H1 (cell line): ENCODE data around the gene GCNA. TPM values are rescaled to one million over a fixed set of nuclear protein-coding genes. Genes with fewer than 3 reads are reported as not detected.

Experiments
- CTCF ChIA-PET: fragments of 300-600 bp; sonication (Branson Sonifier 250); formaldehyde crosslinking; loops from one replicate; lab custom pipeline; 2021; ENCODE audit not compliant: partially characterized antibody; lab: Charles Lee
- POLR2A ChIA-PET: fragments of 300-600 bp; sonication (Branson Sonifier 250); formaldehyde crosslinking; loops from one replicate; lab custom pipeline; 2021; ENCODE audit warnings: inconsistent platforms; ENCODE audit not compliant: partially characterized antibody; lab: Charles Lee
- DNase-seq, 2 experiments: peaks; one replicate each; pipeline versions ENCODE4 v3.0.0 to v3.0.0-alpha.2; 2010 to 2022; ENCODE audit warnings: low spot score in 2 of 2, low read depth in 1 of 2, mixed read lengths in 1 of 2
- FAIRE-seq: peaks from 2 replicates; lab custom pipeline; 2011; peaks lifted over from hg19 to GRCh38; lab: Jason Lieb, UNC
- H2AFZ ChIP-seq: 2 replicates; pipeline ENCODE4 v1.8.1; 2012; ENCODE audit warnings: low read length, inconsistent platforms
- H2AK5ac ChIP-seq: 2 replicates; pipeline ENCODE4 v1.6.1; 2013; ENCODE audit warnings: low read depth, low read length
- H2BK120ac ChIP-seq: replicated peaks from 2 replicates; pipeline ENCODE3; 2013; ENCODE audit warnings: low read depth, low read length, inconsistent platforms
- H2BK12ac ChIP-seq: 2 replicates; pipeline ENCODE4 v1.6.1; 2013; ENCODE audit warnings: low read depth, low read length
- H2BK15ac ChIP-seq: 2 replicates; pipeline ENCODE4 v1.6.1; 2013; ENCODE audit warnings: low read length
- H2BK20ac ChIP-seq: 2 replicates; pipeline ENCODE4 v1.6.1; 2013; ENCODE audit warnings: low read length
- H2BK5ac ChIP-seq: 2 replicates; pipeline ENCODE4 v1.6.1; 2013; ENCODE audit warnings: low read depth, low read length
- H3K14ac ChIP-seq: 2 replicates; pipeline ENCODE4 v1.6.1; 2013; ENCODE audit warnings: inconsistent platforms; ENCODE audit not compliant: insufficient read length
- H3K18ac ChIP-seq: 2 replicates; pipeline ENCODE4 v1.6.1; 2013; ENCODE audit warnings: low read length; ENCODE audit errors: extremely low read depth
- H3K23ac ChIP-seq: 2 replicates; pipeline ENCODE4 v1.6.1; 2013; ENCODE audit warnings: inconsistent platforms; ENCODE audit not compliant: insufficient read length
- H3K23me2 ChIP-seq: 2 replicates; pipeline ENCODE4 v1.6.1; 2013; ENCODE audit warnings: low read depth, low read length
- H3K27ac ChIP-seq: 2 replicates; pipeline ENCODE4 v1.6.1; 2011; ENCODE audit warnings: low read depth, low read length, inconsistent platforms
- H3K27me3 ChIP-seq, 4 experiments: replicated peaks in 1 of 4; 1 replicate in 1 of 4; 2 replicates in 3 of 4; pipeline versions ENCODE4 v1.6.1 to v1.8.1; 2011 to 2013; ENCODE audit warnings: low read length in 3 of 4, mild to moderate bottlenecking in 3 of 4, inconsistent platforms in 2 of 4, mixed read lengths in 2 of 4, moderate library complexity in 1 of 4; ENCODE audit not compliant: control insufficient read depth in 3 of 4, insufficient read depth in 3 of 4; ENCODE audit errors: extremely low read depth in 1 of 4
- H3K36me3 ChIP-seq, 4 experiments: 2 replicates each; pipeline versions ENCODE4 v1.6.1 to v1.8.1; 2011 to 2013; ENCODE audit warnings: mild to moderate bottlenecking in 4 of 4, low read length in 3 of 4, moderate library complexity in 2 of 4, control low read depth in 1 of 4, inconsistent platforms in 1 of 4; ENCODE audit not compliant: insufficient read depth in 4 of 4, control insufficient read depth in 2 of 4
- H3K4ac ChIP-seq: replicated peaks from 2 replicates; pipeline ENCODE3; 2013; ENCODE audit warnings: low read length, low read depth, mixed read lengths, inconsistent platforms; ENCODE audit not compliant: insufficient read length
- H3K4me1 ChIP-seq, 4 experiments: replicated peaks in 1 of 4; 1 replicate in 1 of 4; 2 replicates in 3 of 4; pipeline versions ENCODE4 v1.6.1 to v1.8.1; 2011 to 2013; ENCODE audit warnings: low read length in 3 of 4, inconsistent platforms in 2 of 4, mixed read lengths in 1 of 4; ENCODE audit not compliant: insufficient read depth in 4 of 4, control insufficient read depth in 3 of 4
- H3K4me2 ChIP-seq, 2 experiments: 2 replicates each; pipeline versions ENCODE4 v1.6.1 to v1.8.1; 2011 to 2013; ENCODE audit warnings: low read depth in 2 of 2, low read length in 2 of 2, control low read depth in 1 of 2, inconsistent platforms in 1 of 2, mild to moderate bottlenecking in 1 of 2; ENCODE audit not compliant: insufficient read depth in 1 of 2
- H3K4me3 ChIP-seq, 4 experiments: fragments of 200-600, 300-600 bp in 1 of 4; sonication (generic), shearing (Covaris generic), sonication (Bioruptor Twin) in 1 of 4; 2 replicates each; pipeline versions ENCODE4 v1.5.1 to v1.8.1; 2011 to 2016; ENCODE audit warnings: low read length in 4 of 4, low read depth in 3 of 4, control low read depth in 2 of 4, inconsistent platforms in 2 of 4, mild to moderate bottlenecking in 2 of 4, mixed read lengths in 1 of 4, moderate library complexity in 1 of 4; ENCODE audit not compliant: insufficient read depth in 2 of 4; ENCODE audit errors: extremely low read depth in 1 of 4
- H3K56ac ChIP-seq: replicated peaks from 2 replicates; pipeline ENCODE3; 2013; ENCODE audit warnings: low read depth, mild to moderate bottlenecking, mixed read lengths, low read length, inconsistent platforms; ENCODE audit not compliant: insufficient read length
- H3K79me1 ChIP-seq: 2 replicates; pipeline ENCODE4 v1.6.1; 2013; ENCODE audit warnings: low read depth, low read length, control low read depth
- H3K79me2 ChIP-seq, 2 experiments: 2 replicates each; pipeline versions ENCODE4 v1.6.1 to v1.8.1; 2012 to 2013; ENCODE audit warnings: low read length in 2 of 2, mild to moderate bottlenecking in 2 of 2, inconsistent platforms in 1 of 2; ENCODE audit not compliant: insufficient read depth in 2 of 2, control insufficient read depth in 1 of 2
- H3K9ac ChIP-seq, 4 experiments: replicated peaks in 1 of 4; 1 replicate in 1 of 4; 2 replicates in 3 of 4; pipeline versions ENCODE4 v1.6.1 to v1.8.1; 2011 to 2013; ENCODE audit warnings: low read depth in 3 of 4, low read length in 3 of 4, control low read depth in 2 of 4, mild to moderate bottlenecking in 2 of 4, moderate library complexity in 2 of 4, inconsistent platforms in 1 of 4; ENCODE audit errors: extremely low read depth in 1 of 4
- H3K9me3 ChIP-seq, 2 experiments: 2 replicates each; pipeline versions ENCODE4 v1.6.1 to v1.8.1; 2012 to 2013; ENCODE audit warnings: mild to moderate bottlenecking in 2 of 2, moderate library complexity in 2 of 2, control low read depth in 1 of 2, inconsistent platforms in 1 of 2, low read depth in 1 of 2, low read length in 1 of 2, mixed read lengths in 1 of 2; ENCODE audit not compliant: insufficient read depth in 2 of 2
- H4K20me1 ChIP-seq, 2 experiments: replicated peaks in 1 of 2; 2 replicates each; pipeline versions ENCODE3 to v1.8.1; 2011 to 2013; ENCODE audit warnings: inconsistent platforms in 2 of 2, low read length in 2 of 2, mild to moderate bottlenecking in 1 of 2; ENCODE audit not compliant: insufficient read depth in 2 of 2, control insufficient read depth in 1 of 2
- H4K5ac ChIP-seq: 2 replicates; pipeline ENCODE4 v1.6.1; 2013; ENCODE audit warnings: low read length, low read depth, mixed read lengths, inconsistent platforms; ENCODE audit not compliant: insufficient read length
- H4K8ac ChIP-seq: 2 replicates; pipeline ENCODE4 v1.8.0; 2013; ENCODE audit warnings: mild to moderate bottlenecking, moderate library complexity, low read length, inconsistent platforms; ENCODE audit not compliant: insufficient read depth; ENCODE audit errors: extremely low read depth
- H4K91ac ChIP-seq: replicated peaks from 2 replicates; pipeline ENCODE3; 2013; ENCODE audit warnings: low read length, mixed read lengths, inconsistent platforms; ENCODE audit not compliant: insufficient read length
- ASH2L ChIP-seq: fragments of 200-600, 300-600 bp; sonication (generic); IDR thresholded peaks from one replicate; pipeline ENCODE4 v1.7.1; 2017; ENCODE audit warnings: low read length
- EGR1 ChIP-seq: IDR thresholded peaks from 2 replicates; pipeline ENCODE4 v1.6.1; 2011; ENCODE audit warnings: low read depth, low read length, borderline replicate concordance
- FOSL1 ChIP-seq: IDR thresholded peaks from 2 replicates; pipeline ENCODE4 v1.6.1; 2011; ENCODE audit warnings: mild to moderate bottlenecking, low read depth, low read length, moderate library complexity; ENCODE audit not compliant: insufficient read depth
- SIN3A ChIP-seq, 2 experiments: IDR thresholded peaks in 1 of 2; conservative IDR thresholded peaks in 1 of 2; 2 replicates each; pipeline ENCODE4 v1.6.1; 2011 to 2012; ENCODE audit warnings: low read length in 2 of 2, improper control_type of control experiment in 1 of 2, low read depth in 1 of 2, mild to moderate bottlenecking in 1 of 2
- SIX5 ChIP-seq: IDR thresholded peaks from 2 replicates; pipeline ENCODE4 v1.6.1; 2011; ENCODE audit warnings: mild to moderate bottlenecking, low read depth, low read length
- TAF1 ChIP-seq: IDR thresholded peaks from 2 replicates; pipeline ENCODE4 v1.6.1; 2011; ENCODE audit warnings: mild to moderate bottlenecking, low read depth, low read length
- YY1 ChIP-seq: IDR thresholded peaks from 2 replicates; pipeline ENCODE4 v1.6.1; 2011; ENCODE audit warnings: low read depth, mild to moderate bottlenecking, low read length
- WGBS, 2 experiments: shearing (Covaris generic) in 1 of 2; methylation state at CpG; one replicate each; pipeline versions ENCODE4 v1.1.6 to v1.1.7; 2013 to 2015; ENCODE audit warnings: low lambda C conversion rate in 2 of 2, mixed read lengths in 2 of 2, inconsistent platforms in 1 of 2, low coverage in 1 of 2, missing lambda C conversion rate in 1 of 2; ENCODE audit not compliant: insufficient replicate concordance in 2 of 2, insufficient coverage in 1 of 2, insufficient read length in 1 of 2; ENCODE audit errors: extremely low coverage in 1 of 2, missing lambda C conversion rate in 1 of 2; 5-methylcytosine and 5-hydroxymethylcytosine counted together
- polyA plus RNA-seq, 7 experiments: library from polyadenylated mRNA; depleted of rRNA in 3 of 7; stranded (reverse) in 5 of 7; unstranded in 2 of 7; fragments of >200 nt in 5 of 7; fragments of 200-250 nt in 2 of 7; gene quantifications; 1 replicate in 5 of 7; 2 replicates in 1 of 7; 4 replicates in 1 of 7; pipeline versions ENCODE4 v1.2.1 to v1.2.3, GENCODE V29; 2011 to 2013; ENCODE audit warnings: missing spikeins in 2 of 7, mixed read lengths in 2 of 7
- total RNA-seq: library from RNA; stranded (reverse); fragmentation: NEBNext Ultra II Directional; extraction: Animal tissue kit (Norgen Biotek cat#: 25700); gene quantifications from 2 replicates; pipeline ENCODE4 v1.2.1, GENCODE V29; 2021

The GCNA gene
- total and polyA plus RNA-seq, 2 of the 8 experiments (the other 6 are each of a cell fraction or from before 2014, with no cell fraction given), result 0.41 to 0.95 TPM

- no peak overlapping the region for H2BK15ac ChIP-seq
- no peaks in the 10 kb centered on the region for H3K79me1 ChIP-seq
- H3K36me3 ChIP-seq, result peaks cover 0 to 5% (median 0%) of the 10 kb centered on the region in 4 experiments; a peak in 1 of 8 replicates
- TF ChIP-seq TAF1, result no peak
- TF ChIP-seq SIX5, result no peak
- TF ChIP-seq YY1, result no peak
- TF ChIP-seq SIN3A (conservative IDR thresholded peaks at IDR 0.05 in 1 of 2, IDR thresholded peaks at IDR 0.05 in 1 of 2; ENCODE audit: low read depth in 1 of 2, low read length in 2 of 2), result no peak
- no peak for TF ChIP-seq ASH2L
- TF ChIP-seq FOSL1, result no peak
- no peak for TF ChIP-seq EGR1
- H3K56ac ChIP-seq, result no peak overlapping the region
- H2AFZ ChIP-seq, result no peak overlapping the region
- no peak overlapping the region for H2AK5ac ChIP-seq
- H3K18ac ChIP-seq, result no peak overlapping the region
- no peaks in the 10 kb centered on the region for H3K23me2 ChIP-seq
- no peak overlapping the region for H2BK12ac ChIP-seq
- no peak overlapping the region for H3K27ac ChIP-seq
- H3K27me3 ChIP-seq, result no peaks in the 10 kb centered on the region
- no peak overlapping the region for H3K14ac ChIP-seq
- no peaks in the 10 kb centered on the region for H4K20me1 ChIP-seq
- 88% methylated on average over 2 of the region's 2 CpGs; no CpG with 5 or more reads in 1 of the 2 experiments for WGBS, 2 experiments
- no peaks in the 10 kb centered on the region for H3K4me1 ChIP-seq
- H4K5ac ChIP-seq, result no peak overlapping the region
- H2BK5ac ChIP-seq, result no peak overlapping the region
- H3K9me3 ChIP-seq, result no peaks in the 10 kb centered on the region
- H3K4me3 ChIP-seq, result no peak overlapping the region
- no peak overlapping the region for H4K8ac ChIP-seq
- no peak overlapping the region for H3K4ac ChIP-seq
- DNase-seq (no peak), FAIRE-seq (no peak)
- no peak overlapping the region for H2BK120ac ChIP-seq
- no peak overlapping the region for H3K4me2 ChIP-seq
- H2BK20ac ChIP-seq, result no peak overlapping the region
- no peaks in the 10 kb centered on the region for H3K79me2 ChIP-seq
- no peak overlapping the region for H4K91ac ChIP-seq
- POLR2A ChIA-PET, result interaction anchor here (1.0 kb wide), 1 partner anchor 9 kb away, joined by 3 read pairs; no protein-coding TSS in a partner anchor
- CTCF ChIA-PET, result no interaction called here
- no peak overlapping the region for H3K23ac ChIP-seq
- H3K9ac ChIP-seq, result no peak overlapping the region
Measured at GRCh38 chrX:71599965-71600364, 21.7 kb downstream of the GCNA start.
